Aorta (tissue), 5 donors: ENCODE data around the gene SLC29A3. TPM values are rescaled to one million over a fixed set of nuclear protein-coding genes. Genes with fewer than 3 reads are reported as not detected.

Experiments
- ATAC-seq: fragments of 200-7000 bp; cut with Tn5 transposase; one replicate; pipeline ENCODE4 v1.9.1; 2022; ENCODE audit warnings: moderate library complexity; ENCODE audit not compliant: low FRiP score
- DNase-seq, 2 donors: peaks; one replicate each; pipeline ENCODE4 v3.0.0-alpha.2; 2020
- H3K27ac ChIP-seq, 2 donors: one replicate each; pipeline ENCODE4 v1.5.1; 2013; ENCODE audit warnings: low read length in 2 of 2, mild to moderate bottlenecking in 2 of 2, moderate library complexity in 2 of 2, control low read depth in 1 of 2, inconsistent platforms in 1 of 2, low read depth in 1 of 2
- H3K27me3 ChIP-seq, 2 donors: one replicate each; pipeline ENCODE4 v1.6.1; 2013; ENCODE audit warnings: control low read depth in 1 of 2, low read length in 1 of 2, mild to moderate bottlenecking in 1 of 2, moderate library complexity in 1 of 2; ENCODE audit not compliant: insufficient read depth in 2 of 2, control insufficient read depth in 1 of 2
- H3K36me3 ChIP-seq, 2 donors: one replicate each; pipeline ENCODE4 v1.6.1; 2013; ENCODE audit warnings: control low read depth in 1 of 2, low read length in 1 of 2, mild to moderate bottlenecking in 1 of 2; ENCODE audit not compliant: insufficient read depth in 2 of 2, control insufficient read depth in 1 of 2
- H3K4me1 ChIP-seq, 2 donors: one replicate each; pipeline ENCODE4 v1.6.1; 2013; ENCODE audit warnings: low read length in 2 of 2, control low read depth in 1 of 2, mild to moderate bottlenecking in 1 of 2, moderate library complexity in 1 of 2; ENCODE audit not compliant: insufficient read depth in 2 of 2, control insufficient read depth in 1 of 2
- H3K4me3 ChIP-seq, 2 donors: one replicate each; pipeline ENCODE4 v1.5.1; 2013; ENCODE audit warnings: low read length in 2 of 2, control low read depth in 1 of 2, mild to moderate bottlenecking in 1 of 2
- H3K9me3 ChIP-seq: one replicate; pipeline ENCODE4 v1.6.1; 2013; ENCODE audit warnings: mild to moderate bottlenecking, low read length; ENCODE audit not compliant: control insufficient read depth
- WGBS, 2 donors: extraction: QIAGEN DNeasy Blood & Tissue Kit; methylation state at CpG; one replicate each; pipeline ENCODE4 v1.1.7; 2013; 5-methylcytosine and 5-hydroxymethylcytosine counted together
- intact Hi-C, 2 donors: fragments of 100-400 bp; cut with DNase I; formaldehyde crosslinking; loops; one replicate each; pipeline versions ENCODE4 v1.14.2 to v1.15.0; 2022
- polyA plus RNA-seq, 2 donors: library from polyadenylated mRNA; stranded (reverse); fragments of 200-250 nt; gene quantifications; one replicate each; pipeline ENCODE4 v1.2.3, GENCODE V29; 2013
- total RNA-seq, 2 donors: library from RNA; stranded (reverse); fragmentation: NEBNext Ultra II Directional; extraction: Animal tissue kit (Norgen Biotek cat#: 25700); gene quantifications; one replicate each; pipeline ENCODE4 v1.2.1, GENCODE V29; 2021
- donor health status: healthy with polysubstance abuse.
- donor health status: Bipolar disorder and iron deficiency.
- donor health status: DM: no; HTN: no; CAD: no.
- donor health status: DM: no; HTN: no; CAD: no.
- donor health status: DM: yes; HTN: yes; CAD: no.

The SLC29A3 gene
- total and polyA plus RNA-seq, 4 donors, result 2.4 to 8.8 (median 4.4) TPM

DNA sequence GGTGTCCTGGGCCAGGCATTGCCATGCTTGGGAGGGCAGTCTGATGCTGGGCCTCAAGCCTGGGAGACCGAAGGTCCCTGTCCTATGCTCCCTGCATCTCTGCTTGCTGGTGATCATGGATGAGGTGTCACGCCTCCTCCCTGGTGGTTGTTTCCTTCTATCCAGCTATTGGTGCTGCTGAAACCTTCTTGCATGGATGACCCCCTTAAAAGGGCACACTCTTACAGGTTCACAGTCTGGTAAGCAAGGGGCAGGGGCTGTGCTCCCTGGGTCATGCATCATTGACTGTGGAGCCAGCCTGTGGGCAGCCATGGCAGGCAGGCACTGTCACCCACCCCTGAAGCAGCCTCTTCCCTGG lies 36.8 kb upstream of the SLC29A3 start:
- Histone ChIP-seq H3K27me3 (no peaks in the 10 kb centered on the region), H3K9me3 (no peaks in the 10 kb centered on the region), H3K4me3 (no peak overlapping the region), H3K27ac (no peak overlapping the region), H3K4me1 (no peaks in the 10 kb centered on the region), H3K36me3 (no peaks in the 10 kb centered on the region)
- 94 to 97% methylated on average over 2 of the region's 2 CpGs for WGBS, 2 donors
- DNase-seq (no peak), ATAC-seq (no peak)
- intact Hi-C loops, result no loop called here

DNA sequence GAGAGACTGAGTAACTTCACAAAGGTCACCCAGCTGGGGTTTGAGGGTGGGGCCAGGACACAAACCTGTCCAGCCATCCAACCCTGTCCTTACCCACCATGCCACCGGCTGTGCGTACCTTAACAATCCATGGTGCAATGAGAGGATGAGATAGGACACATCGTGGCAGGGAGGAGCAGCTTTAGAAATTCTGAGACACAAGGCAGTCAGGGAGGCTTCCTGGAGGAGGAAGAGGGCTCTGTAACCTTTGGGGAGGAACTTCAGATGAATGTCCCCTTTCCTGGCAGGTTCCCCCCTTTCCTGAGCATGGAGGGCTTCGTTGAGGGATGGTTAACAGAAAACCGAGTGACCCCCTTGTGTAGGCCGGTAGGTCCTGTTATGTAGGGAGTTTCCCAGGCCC lies 35.6 kb upstream of the SLC29A3 start:
- Histone ChIP-seq H3K27me3 (no peaks in the 10 kb centered on the region), H3K4me1 (no peaks in the 10 kb centered on the region), H3K9me3 (no peaks in the 10 kb centered on the region), H3K36me3 (no peaks in the 10 kb centered on the region), H3K4me3 (no peak overlapping the region), H3K27ac (no peak overlapping the region)
- WGBS, 2 donors, result 87 to 88% methylated on average over 6 of the region's 6 CpGs
- no peak for ATAC-seq
- no peak for DNase-seq
- intact Hi-C loops, result no loop called here

DNA sequence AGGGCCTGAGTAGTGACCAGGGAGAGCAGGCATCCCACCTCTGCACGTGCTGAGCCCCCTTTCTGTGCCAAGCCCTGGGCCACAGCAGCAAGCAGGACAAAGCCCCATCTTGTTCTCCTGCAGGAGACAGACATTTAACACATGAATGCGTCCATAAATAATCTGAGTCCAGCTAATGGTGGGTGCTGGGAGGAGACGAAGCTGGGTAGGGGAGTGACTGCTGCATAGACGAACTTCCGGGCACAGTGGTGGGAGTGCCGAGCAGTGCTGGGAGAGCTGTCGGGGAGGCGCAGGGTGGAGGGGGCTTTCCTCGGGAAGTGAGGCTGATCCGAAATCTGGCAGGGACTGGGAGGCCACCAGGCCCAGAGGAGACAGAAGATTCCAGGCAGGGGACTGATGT lies 35.2 kb upstream of the SLC29A3 start:
- intact Hi-C loops, result loop anchor here (2.0 kb wide), 3 partner anchors 75 to 359 kb away; no protein-coding TSS in a partner anchor
- 89% methylated on average over 10 of the region's 10 CpGs for WGBS, 2 donors

DNA sequence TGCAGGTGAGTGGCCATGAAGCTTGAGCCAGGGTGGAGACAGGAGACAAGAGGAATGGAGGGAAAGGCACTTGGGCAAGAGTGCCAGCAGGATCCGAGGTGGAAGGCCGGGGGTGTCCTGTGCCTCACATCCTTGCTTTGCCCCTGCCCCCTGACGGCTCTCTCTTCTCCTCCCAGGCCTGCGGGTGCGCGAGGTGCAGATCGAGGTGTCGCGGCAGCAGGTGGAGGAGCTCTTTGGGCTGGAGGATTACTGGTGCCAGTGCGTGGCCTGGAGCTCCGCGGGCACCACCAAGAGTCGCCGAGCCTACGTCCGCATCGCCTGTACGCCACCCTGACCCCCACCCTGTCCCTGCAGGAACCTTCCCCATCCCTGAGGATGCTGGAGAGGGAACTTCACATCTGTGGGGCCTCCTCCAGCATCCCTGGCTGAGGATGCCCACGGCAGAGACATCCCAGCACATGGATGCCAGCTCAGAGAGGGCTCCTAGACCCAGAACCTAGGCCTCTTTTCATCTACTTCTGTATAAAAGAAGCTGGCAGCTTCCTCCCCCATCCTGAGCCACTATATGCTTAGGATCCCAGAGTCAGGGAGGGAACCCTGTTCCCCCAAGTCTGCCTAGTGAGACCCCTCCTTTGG lies 34.4 kb upstream of the SLC29A3 start:
- WGBS, 2 donors, result 88 to 89% methylated on average over 15 to 19 of the region's 19 CpGs
- intact Hi-C loops, result loop anchor here (2.0 to 5.0 kb wide), 4 partner anchors 76 to 360 kb away; no protein-coding TSS in a partner anchor
- Histone ChIP-seq H3K36me3 (no peaks in the 10 kb centered on the region), H3K27ac (no peak overlapping the region), H3K9me3 (no peaks in the 10 kb centered on the region), H3K4me3 (no peak overlapping the region), H3K27me3 (no peaks in the 10 kb centered on the region), H3K4me1 (no peaks in the 10 kb centered on the region)
- ATAC-seq, result no peak
- no peak for DNase-seq

More for the DNA sequence above, 35.2 kb upstream of the SLC29A3 start:
- ATAC-seq (no peak), DNase-seq (no peak)
- Histone ChIP-seq H3K36me3 (no peaks in the 10 kb centered on the region), H3K4me1 (no peaks in the 10 kb centered on the region), H3K9me3 (no peaks in the 10 kb centered on the region), H3K4me3 (no peak overlapping the region), H3K27me3 (no peaks in the 10 kb centered on the region), H3K27ac (no peak overlapping the region)

DNA sequence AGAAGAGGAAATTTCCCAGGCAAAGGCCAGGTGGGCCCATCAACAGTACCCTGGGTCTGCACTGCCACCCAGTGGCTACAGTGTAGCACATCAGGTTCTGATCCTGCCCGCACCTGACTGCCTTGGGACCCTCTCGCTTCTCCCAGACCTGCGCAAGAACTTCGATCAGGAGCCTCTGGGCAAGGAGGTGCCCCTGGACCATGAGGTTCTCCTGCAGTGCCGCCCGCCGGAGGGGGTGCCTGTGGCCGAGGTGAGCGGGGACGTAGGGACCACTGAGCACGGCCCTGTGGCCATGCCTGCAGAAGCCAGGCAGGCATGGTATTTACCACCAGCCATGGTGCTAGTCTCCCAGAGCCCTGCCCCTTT lies 33.9 kb upstream of the SLC29A3 start:
- H3K36me3 ChIP-seq, result no peaks in the 10 kb centered on the region
- H3K9me3 ChIP-seq, result no peaks in the 10 kb centered on the region
- intact Hi-C loops, result loop anchor here (2.0 to 5.0 kb wide), 4 partner anchors 76 to 360 kb away; no protein-coding TSS in a partner anchor
- no peak overlapping the region for H3K27ac ChIP-seq
- DNase-seq, result no peak
- H3K4me1 ChIP-seq, result no peaks in the 10 kb centered on the region
- H3K4me3 ChIP-seq, result no peak overlapping the region
- peak; percentile 36 for ATAC-seq
- H3K27me3 ChIP-seq, result no peaks in the 10 kb centered on the region
- WGBS, 2 donors, result 64 to 67% methylated on average over 11 of the region's 11 CpGs

DNA sequence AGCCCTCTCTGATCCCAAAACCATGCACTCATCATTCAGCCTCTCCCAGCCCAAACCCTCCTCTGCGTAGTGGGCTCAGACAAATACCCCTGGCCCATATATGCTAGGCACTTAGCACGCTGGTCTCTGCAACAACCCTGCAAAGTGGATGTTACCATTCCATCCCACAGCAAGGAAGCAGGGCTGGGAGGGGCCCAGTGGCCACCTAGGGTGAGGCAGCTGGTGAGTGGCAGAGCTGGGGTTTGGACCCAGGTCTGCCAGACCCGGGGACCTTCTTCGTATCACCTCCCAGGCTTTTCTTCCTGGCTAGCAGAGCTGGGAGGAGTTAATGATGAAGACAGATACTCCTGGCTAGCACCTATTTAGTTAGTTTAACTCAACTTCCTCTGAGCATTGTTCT lies 33.1 kb upstream of the SLC29A3 start:
- DNase-seq (no peak), ATAC-seq (no peak)
- 87 to 89% methylated on average over 4 of the region's 4 CpGs for WGBS, 2 donors
- H3K9me3 ChIP-seq, result no peaks in the 10 kb centered on the region
- no peaks in the 10 kb centered on the region for H3K27me3 ChIP-seq
- intact Hi-C loops, result loop anchor here (2.0 to 5.0 kb wide), 4 partner anchors 77 to 361 kb away; no protein-coding TSS in a partner anchor
- no peak overlapping the region for H3K4me3 ChIP-seq
- no peak overlapping the region for H3K27ac ChIP-seq
- H3K4me1 ChIP-seq, result no peaks in the 10 kb centered on the region
- no peaks in the 10 kb centered on the region for H3K36me3 ChIP-seq

DNA sequence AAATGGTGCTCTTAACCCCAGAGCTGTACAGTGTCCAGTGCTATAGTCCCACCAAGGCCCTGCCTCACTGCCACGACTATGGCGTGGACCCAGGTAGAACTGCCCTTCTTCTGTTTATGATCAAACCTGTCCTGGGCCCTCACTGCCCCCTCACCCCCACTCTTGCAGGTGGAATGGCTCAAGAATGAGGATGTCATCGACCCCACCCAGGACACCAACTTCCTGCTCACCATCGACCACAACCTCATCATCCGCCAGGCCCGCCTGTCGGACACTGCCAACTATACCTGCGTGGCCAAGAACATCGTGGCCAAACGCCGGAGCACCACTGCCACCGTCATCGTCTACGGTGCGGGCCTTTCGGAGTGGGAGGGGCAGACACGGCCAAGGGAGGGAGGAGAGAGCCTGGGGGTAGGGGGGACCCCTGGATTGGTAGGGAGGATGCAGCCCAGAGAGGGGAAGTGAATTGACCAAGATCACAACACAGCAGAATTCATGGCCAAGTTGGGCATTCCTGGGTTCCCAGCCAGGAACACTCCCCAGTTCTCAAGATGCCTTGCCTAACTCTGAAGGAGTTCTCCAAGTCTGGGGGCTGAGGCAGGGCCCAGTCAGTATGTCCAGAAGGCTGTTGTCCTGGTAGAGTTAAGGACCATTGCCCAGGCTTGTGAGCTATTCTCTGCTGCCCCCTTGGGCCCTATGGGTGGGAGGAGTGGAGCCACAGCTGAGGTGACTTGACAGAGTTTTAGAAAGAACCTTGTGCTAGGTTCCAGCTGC lies 32.4 kb upstream of the SLC29A3 start:
- no peak overlapping the region for H3K4me3 ChIP-seq
- no peaks in the 10 kb centered on the region for H3K4me1 ChIP-seq
- 93% methylated on average over 17 of the region's 17 CpGs for WGBS, 2 donors
- no peaks in the 10 kb centered on the region for H3K27me3 ChIP-seq
- no peak overlapping the region for H3K27ac ChIP-seq
- H3K9me3 ChIP-seq, result no peaks in the 10 kb centered on the region
- ATAC-seq (no peak), DNase-seq (no peak)
- no peaks in the 10 kb centered on the region for H3K36me3 ChIP-seq
- intact Hi-C loops, result loop anchor here in 1 of 2 donors (5.0 kb wide), 1 partner anchor 79 kb away; no protein-coding TSS in a partner anchor

DNA sequence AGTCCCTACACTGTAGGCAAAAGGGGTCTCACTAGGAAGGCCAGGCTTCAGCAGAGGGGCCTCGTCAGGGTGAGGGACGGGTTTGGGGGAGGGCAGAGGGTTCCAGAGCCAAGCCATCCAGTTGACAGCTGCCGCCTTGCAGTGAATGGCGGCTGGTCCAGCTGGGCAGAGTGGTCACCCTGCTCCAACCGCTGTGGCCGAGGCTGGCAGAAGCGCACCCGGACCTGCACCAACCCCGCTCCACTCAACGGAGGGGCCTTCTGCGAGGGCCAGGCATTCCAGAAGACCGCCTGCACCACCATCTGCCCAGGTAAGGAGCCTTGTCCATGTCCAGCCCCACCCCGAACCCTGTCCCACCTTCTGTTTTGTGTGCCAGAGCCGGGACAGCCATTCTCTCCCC lies 31.6 kb upstream of the SLC29A3 start:
- no peak for ATAC-seq
- Histone ChIP-seq H3K9me3 (no peaks in the 10 kb centered on the region), H3K27me3 (no peaks in the 10 kb centered on the region), H3K4me3 (no peak overlapping the region), H3K4me1 (no peaks in the 10 kb centered on the region), H3K27ac (no peak overlapping the region), H3K36me3 (no peaks in the 10 kb centered on the region)
- intact Hi-C loops, result loop anchor here in 1 of 2 donors (5.0 kb wide), 1 partner anchor 80 kb away; no protein-coding TSS in a partner anchor
- WGBS, 2 donors, result 83 to 89% methylated on average over 14 of the region's 14 CpGs
- no peak for DNase-seq

DNA sequence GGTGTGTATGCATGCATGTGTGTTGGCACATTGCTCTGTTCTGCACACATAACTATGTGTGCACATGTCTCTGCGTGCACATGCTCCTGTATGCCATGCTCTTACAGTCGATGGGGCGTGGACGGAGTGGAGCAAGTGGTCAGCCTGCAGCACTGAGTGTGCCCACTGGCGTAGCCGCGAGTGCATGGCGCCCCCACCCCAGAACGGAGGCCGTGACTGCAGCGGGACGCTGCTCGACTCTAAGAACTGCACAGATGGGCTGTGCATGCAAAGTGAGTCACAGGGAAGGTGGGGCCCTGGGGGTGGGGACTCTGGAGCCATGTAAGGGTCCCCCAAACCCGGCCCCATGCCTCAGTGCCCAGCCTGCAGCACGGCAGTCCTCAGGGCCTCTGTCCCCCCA lies 30.6 kb upstream of the SLC29A3 start:
- H3K27ac ChIP-seq, result no peak overlapping the region
- no peaks in the 10 kb centered on the region for H3K9me3 ChIP-seq
- DNase-seq (no peak), ATAC-seq (no peak)
- intact Hi-C loops, result loop anchor here in 1 of 2 donors (5.0 kb wide), 1 partner anchor 81 kb away; no protein-coding TSS in a partner anchor
- H3K4me1 ChIP-seq, result no peaks in the 10 kb centered on the region
- no peak overlapping the region for H3K4me3 ChIP-seq
- H3K36me3 ChIP-seq, result no peaks in the 10 kb centered on the region
- H3K27me3 ChIP-seq, result no peaks in the 10 kb centered on the region
- WGBS, 2 donors, result 94% methylated on average over 13 to 15 of the region's 15 CpGs
